ENCODE results near the gene MRPS14.

DNA sequence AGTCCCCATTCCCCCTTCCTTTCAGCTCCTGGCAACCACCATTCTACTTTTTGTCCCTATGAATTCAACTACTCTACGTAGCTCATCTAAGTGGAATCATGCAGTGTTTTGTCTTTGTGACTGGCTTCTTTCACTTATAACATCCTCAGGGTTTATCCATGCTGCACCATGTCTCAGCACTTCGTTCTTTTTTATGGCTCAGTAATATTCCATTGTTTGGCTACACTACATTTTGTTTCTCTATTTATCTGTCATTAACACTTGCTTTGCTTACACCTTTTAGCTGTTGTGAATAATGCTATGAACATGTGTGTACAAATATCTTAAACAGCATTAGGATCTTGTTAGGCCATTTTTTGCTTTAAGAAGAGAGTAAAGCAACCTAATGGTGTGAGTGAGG lies 1.5 kb upstream of the MRPS14 start:
- TF ChIP-seq, protein P1, sequence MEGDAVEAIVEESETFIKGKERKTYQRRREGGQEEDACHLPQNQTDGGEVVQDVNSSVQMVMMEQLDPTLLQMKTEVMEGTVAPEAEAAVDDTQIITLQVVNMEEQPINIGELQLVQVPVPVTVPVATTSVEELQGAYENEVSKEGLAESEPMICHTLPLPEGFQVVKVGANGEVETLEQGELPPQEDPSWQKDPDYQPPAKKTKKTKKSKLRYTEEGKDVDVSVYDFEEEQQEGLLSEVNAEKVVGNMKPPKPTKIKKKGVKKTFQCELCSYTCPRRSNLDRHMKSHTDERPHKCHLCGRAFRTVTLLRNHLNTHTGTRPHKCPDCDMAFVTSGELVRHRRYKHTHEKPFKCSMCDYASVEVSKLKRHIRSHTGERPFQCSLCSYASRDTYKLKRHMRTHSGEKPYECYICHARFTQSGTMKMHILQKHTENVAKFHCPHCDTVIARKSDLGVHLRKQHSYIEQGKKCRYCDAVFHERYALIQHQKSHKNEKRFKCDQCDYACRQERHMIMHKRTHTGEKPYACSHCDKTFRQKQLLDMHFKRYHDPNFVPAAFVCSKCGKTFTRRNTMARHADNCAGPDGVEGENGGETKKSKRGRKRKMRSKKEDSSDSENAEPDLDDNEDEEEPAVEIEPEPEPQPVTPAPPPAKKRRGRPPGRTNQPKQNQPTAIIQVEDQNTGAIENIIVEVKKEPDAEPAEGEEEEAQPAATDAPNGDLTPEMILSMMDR (IDR thresholded peaks at IDR 0.05) = no peak
- TF ChIP-seq EZH2 (IDR thresholded peaks at IDR 0.05; ENCODE audit: borderline replicate concordance, insufficient read depth, low read depth, low read length, poor library complexity, severe bottlenecking) = no peak

Measured in B cell (primary cell).